Ovary (tissue), 9 donors: ENCODE measurements around the gene CHD6. TPM values are rescaled to one million over a fixed set of nuclear protein-coding genes. Genes with fewer than 3 reads are reported as not detected.

Experiments used
- DNase-seq, 5 donors: peaks; one replicate each; pipeline ENCODE4 v3.0.0-alpha.2; 2019 to 2020
- H3K27ac ChIP-seq, 2 donors: fragments of 200-600 bp; one replicate each; pipeline versions ENCODE4 v1.5.1 to v1.8.0; 2019 to 2022
- H3K27me3 ChIP-seq: fragments of 200-600 bp; one replicate; pipeline ENCODE4 v1.8.0; 2022
- H3K36me3 ChIP-seq: fragments of 200-600 bp; sonication (generic); one replicate; pipeline ENCODE4 v1.5.1; 2019
- H3K4me1 ChIP-seq: one replicate; pipeline ENCODE4 v1.8.1; 2013; ENCODE audit warnings: mild to moderate bottlenecking, moderate library complexity; ENCODE audit not compliant: insufficient read depth
- H3K4me3 ChIP-seq: fragments of 200-600 bp; sonication (generic); one replicate; pipeline ENCODE4 v1.5.1; 2017
- H3K9me3 ChIP-seq, 2 donors: fragments of 200-600 bp in 1 of 2; sonication (generic) in 1 of 2; one replicate each; pipeline versions ENCODE4 v1.5.1 to v1.8.1; 2013 to 2019; ENCODE audit warnings: mild to moderate bottlenecking in 1 of 2, moderate library complexity in 1 of 2
- CTCF ChIP-seq, 3 donors: fragments of 450-650 bp in 2 of 3; fragments of 200-600 bp in 1 of 3; IDR thresholded peaks; one replicate each; pipeline versions ENCODE4 v1.5.1 to v1.8.0; 2016 to 2022; ENCODE audit warnings: antibody characterized with exemption in 3 of 3, mild to moderate bottlenecking in 1 of 3
- EP300 ChIP-seq: sonication (generic); formaldehyde crosslinking; IDR thresholded peaks from one replicate; pipeline ENCODE4 v1.6.1; 2017; ENCODE audit warnings: antibody characterized with exemption
- POLR2A ChIP-seq: fragments of 450-650 bp; IDR thresholded peaks from one replicate; pipeline ENCODE4 v1.6.1; 2017; ENCODE audit warnings: antibody characterized with exemption, mild to moderate bottlenecking, moderate library complexity
- WGBS, 3 donors: extraction: QIAGEN DNeasy Blood & Tissue Kit in 1 of 3; methylation state at CpG; one replicate each; pipeline versions ENCODE4 v1.1.5 to v1.1.7; 2013 to 2017; 5-methylcytosine and 5-hydroxymethylcytosine counted together
- intact Hi-C, 4 donors: fragments of 100-400 bp; cut with DNase I; formaldehyde crosslinking; loops; one replicate each; pipeline versions ENCODE4 v1.11.0 to v1.15.1; 2022 to 2023
- polyA plus RNA-seq, 2 donors: library from polyadenylated mRNA; stranded (reverse); fragments of 200-250 nt in 1 of 2; fragments of 350-450 nt in 1 of 2; fragmentation: Illumina TruSeq in 1 of 2; extraction: RNeasy Lipid Tissue Mini Kit (QIAGEN cat#74804) in 1 of 2; gene quantifications; one replicate each; pipeline ENCODE4 v1.2.3, GENCODE V29; 2013 to 2014
- total RNA-seq, 7 donors: library from RNA; depleted of rRNA in 2 of 7; stranded (reverse); fragments of >200 nt in 2 of 7; fragmentation: NEBNext Ultra II Directional in 3 of 7; extraction: Animal tissue kit (Norgen Biotek cat#: 25700) in 3 of 7; gene quantifications; one replicate each; pipeline versions ENCODE4 v1.1.0 to v1.2.4, GENCODE V29; 2016 to 2023
- donor health status: DM: no; HTN: no; CAD: no; lungs with moderate emphysema.
- donor health status: DM: no; HTN: no; CAD: no.
- donor health status: Bipolar disorder and iron deficiency.
- donor health status: DM: yes; HTN: yes; CAD: no.
- donor health status: DM: no; HTN: no; CAD: no.
- donor health status: DM: yes; HTN: yes; CAD: no.

Gene CHD6
- total and polyA plus RNA-seq, 9 donors: 12.1 to 82.4 (median 52.7) TPM

DNA sequence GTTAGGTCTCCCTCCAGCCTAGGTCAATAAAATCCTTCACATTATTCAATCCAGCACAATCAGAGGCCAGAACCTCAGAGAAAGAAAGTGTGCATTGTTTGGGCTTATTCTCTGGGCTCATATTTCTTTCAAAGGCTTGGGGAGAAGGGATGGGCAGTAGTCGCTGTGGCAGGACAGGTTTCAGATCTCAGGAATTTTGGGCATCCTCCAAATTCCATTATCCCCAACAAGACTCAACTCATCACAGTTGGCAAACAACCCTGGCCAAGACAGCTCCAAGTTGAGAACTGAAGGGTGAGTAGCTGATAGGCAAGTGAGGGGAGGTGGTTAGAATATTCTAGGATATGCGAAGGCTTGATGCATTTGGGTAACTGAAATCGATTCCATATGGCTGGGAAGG is 27.2 kb upstream of the CHD6 start:
- Histone ChIP-seq H3K36me3 (no peaks in the 10 kb centered on the region), H3K9me3 (no peaks in the 10 kb centered on the region)

DNA sequence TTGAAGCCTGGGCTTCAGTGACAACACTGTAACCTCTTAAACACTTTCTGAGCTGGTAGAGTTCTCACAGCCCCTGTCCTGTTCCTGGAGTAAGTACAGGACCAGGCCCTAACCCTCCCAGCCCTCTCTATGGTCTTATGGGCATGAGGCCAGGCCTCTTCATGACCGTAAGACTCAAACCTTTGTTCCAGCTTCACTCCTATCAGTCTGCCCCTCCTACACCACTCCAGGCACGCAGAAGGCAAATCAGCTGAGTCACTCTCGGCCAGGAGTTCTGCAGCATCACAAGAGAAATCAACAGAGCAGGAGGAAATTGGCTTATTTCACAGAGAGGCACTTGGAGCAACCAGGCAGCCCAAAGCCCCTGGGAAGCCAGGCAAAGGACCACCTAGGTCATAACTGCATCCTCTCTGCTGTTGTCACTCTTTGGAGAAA is 25.3 kb upstream of the CHD6 start:
- no peaks in the 10 kb centered on the region for H3K36me3 ChIP-seq
- no peak overlapping the region for H3K4me3 ChIP-seq
- no peaks in the 10 kb centered on the region for H3K4me1 ChIP-seq
- 4 to 6% (median 5%) methylated on average over 3 of the region's 3 CpGs for WGBS, 3 donors
- H3K27me3 ChIP-seq: no peaks in the 10 kb centered on the region
- intact Hi-C loops: no loop called here
- peak; percentile 21 to 51 (median 32) for DNase-seq
- H3K9me3 ChIP-seq: no peaks in the 10 kb centered on the region
- TF ChIP-seq EP300 (no peak), CTCF (IDR thresholded peaks at IDR 0.05) (no peak), POLR2A (no peak)
- H3K27ac ChIP-seq: no peak overlapping the region

More for the DNA sequence above, 27.2 kb upstream of the CHD6 start:
- Histone ChIP-seq H3K4me3 (no peak overlapping the region), H3K4me1 (no peaks in the 10 kb centered on the region), H3K27ac (no peak overlapping the region), H3K27me3 (no peaks in the 10 kb centered on the region)
- no peak for DNase-seq
- intact Hi-C loops: no loop called here
- TF ChIP-seq EP300: no peak
- WGBS, 3 donors: 76 to 81% (median 79%) methylated on average over 3 of the region's 3 CpGs

GRCh38 chr20:41639630-41640029 is 21.5 kb upstream of the CHD6 start:
- Histone ChIP-seq H3K9me3 (no peaks in the 10 kb centered on the region), H3K27ac (no peak overlapping the region), H3K4me1 (no peaks in the 10 kb centered on the region), H3K36me3 (no peaks in the 10 kb centered on the region), H3K27me3 (no peaks in the 10 kb centered on the region), H3K4me3 (no peak overlapping the region)
- intact Hi-C loops: no loop called here
- TF ChIP-seq EP300 (no peak), CTCF (IDR thresholded peaks at IDR 0.05) (no peak), POLR2A (no peak)
- WGBS, 3 donors: 13 to 20% (median 18%) methylated on average over 2 of the region's 2 CpGs
- no peak for DNase-seq

DNA sequence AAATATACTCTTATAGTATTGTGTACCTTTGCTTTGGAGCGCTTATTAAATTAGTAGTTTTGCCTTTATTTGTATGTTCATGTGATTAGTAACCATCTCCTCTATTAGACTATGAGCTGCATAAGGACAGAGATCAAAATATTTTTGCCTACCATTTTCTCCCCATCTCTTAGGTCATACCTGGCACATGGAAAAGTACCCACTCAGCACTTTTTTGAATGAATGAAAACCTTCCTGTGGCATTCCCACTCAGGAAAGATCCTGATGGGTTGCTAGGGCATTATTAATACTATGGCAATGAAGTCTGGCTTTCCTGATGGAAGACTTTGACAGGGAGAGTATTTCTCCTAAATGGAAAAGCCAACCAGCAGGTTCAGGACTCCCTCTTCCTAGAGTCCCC is 20.3 kb upstream of the CHD6 start:
- H3K27me3 ChIP-seq: no peaks in the 10 kb centered on the region
- no peak for DNase-seq
- H3K4me1 ChIP-seq: no peaks in the 10 kb centered on the region
- no peaks in the 10 kb centered on the region for H3K9me3 ChIP-seq
- H3K27ac ChIP-seq: no peak overlapping the region
- intact Hi-C loops: no loop called here
- 89 to 93% (median 92%) methylated on average over 1 of the region's 1 CpG for WGBS, 3 donors
- TF ChIP-seq POLR2A (no peak), EP300 (no peak), CTCF (IDR thresholded peaks at IDR 0.05) (no peak)
- no peaks in the 10 kb centered on the region for H3K36me3 ChIP-seq
- H3K4me3 ChIP-seq: no peak overlapping the region

- TF ChIP-seq POLR2A (no peak), EP300 (no peak), CTCF (IDR thresholded peaks at IDR 0.05) (no peak)
- no peaks in the 10 kb centered on the region for H3K4me1 ChIP-seq
- intact Hi-C loops: no loop called here
These were observed 17.0 kb upstream of the CHD6 start for GRCh38 chr20:41635158-41635557.

More at GRCh38 chr20:41635158-41635557, 17.0 kb upstream of the CHD6 start:
- no peaks in the 10 kb centered on the region for H3K36me3 ChIP-seq
- no peaks in the 10 kb centered on the region for H3K9me3 ChIP-seq
- no peak overlapping the region for H3K4me3 ChIP-seq
- H3K27ac ChIP-seq: no peak overlapping the region
- H3K27me3 ChIP-seq: no peaks in the 10 kb centered on the region
- DNase-seq: no peak
